ENCODE results near the gene OR2H2. TPM values are rescaled to one million over a fixed set of nuclear protein-coding genes. Genes with fewer than 3 reads are reported as not detected.

OR2H2 gene
- polyA plus RNA-seq, 1 experiment, result not detected

GRCh38 chr6:29553268-29554057, 31.5 kb upstream of the OR2H2 start:
- H3K4me3 ChIP-seq (ENCODE audit: low read depth, low read length), result no peak overlapping the region; the same call in 1 of the 2 replicates
- no peak for TF ChIP-seq CTCF (IDR thresholded peaks at IDR 0.05; ENCODE audit: low read depth, low read length)
- peaks cover 21% of the 10 kb centered on the region for H3K27me3 ChIP-seq (ENCODE audit: control insufficient read depth, insufficient read depth, low read length)
- H3K9me3 ChIP-seq (ENCODE audit: control insufficient read depth, insufficient read depth, low read length), result peaks cover 2% of the 10 kb centered on the region; the same call in 1 of the 2 replicates
- ChIA-PET POLR2A (no interaction called here), CTCF (interaction anchor here (0.5 to 1.7 kb wide), 3 partner anchors 76 to 1537 kb away, joined by 4 to 6 read pairs (median 4); no protein-coding TSS in a partner anchor)
- DNase-seq (ENCODE audit: low read depth, low spot score), result no peak
- H3K27ac ChIP-seq (ENCODE audit: low read depth, low read length), result no peak overlapping the region

- no peak overlapping the region for H3K4me3 ChIP-seq (ENCODE audit: low read depth, low read length)
- H3K27me3 ChIP-seq (ENCODE audit: control insufficient read depth, insufficient read depth, low read length), result peaks cover 21% of the 10 kb centered on the region
- H3K27ac ChIP-seq (ENCODE audit: low read depth, low read length), result no peak overlapping the region
- TF ChIP-seq CTCF (IDR thresholded peaks at IDR 0.05; ENCODE audit: low read depth, low read length), result no peak
- DNase-seq (ENCODE audit: low read depth, low spot score), result no peak
- H3K9me3 ChIP-seq (ENCODE audit: control insufficient read depth, insufficient read depth, low read length), result peaks cover 2% of the 10 kb centered on the region; the same call in 1 of the 2 replicates
- CTCF ChIA-PET, result interaction anchor here (1.0 to 2.7 kb wide), 2 partner anchors 96 to 99 kb away, joined by 3 to 7 read pairs; no protein-coding TSS in a partner anchor
- POLR2A ChIA-PET, result no interaction called here
Observed at GRCh38 chr6:29554764-29555163, 30.2 kb upstream of the OR2H2 start.

GRCh38 chr6:29557320-29557719, 27.6 kb upstream of the OR2H2 start:
- TF ChIP-seq CTCF (IDR thresholded peaks at IDR 0.05; ENCODE audit: low read depth, low read length), result no peak
- no peak overlapping the region for H3K27ac ChIP-seq (ENCODE audit: low read depth, low read length)
- H3K27me3 ChIP-seq (ENCODE audit: control insufficient read depth, insufficient read depth, low read length), result peaks cover 21% of the 10 kb centered on the region
- ChIA-PET POLR2A (no interaction called here), CTCF (interaction anchor here (2.7 kb wide), 1 partner anchor 96 kb away, joined by 7 read pairs; no protein-coding TSS in a partner anchor)
- H3K4me3 ChIP-seq (ENCODE audit: low read depth, low read length), result no peak overlapping the region
- peaks cover 2% of the 10 kb centered on the region; the same call in 1 of the 2 replicates for H3K9me3 ChIP-seq (ENCODE audit: control insufficient read depth, insufficient read depth, low read length)
- DNase-seq (ENCODE audit: low read depth, low spot score), result no peak

GRCh38 chr6:29558439-29559079, 26.4 kb upstream of the OR2H2 start:
- peaks cover 16% of the 10 kb centered on the region for H3K27me3 ChIP-seq (ENCODE audit: control insufficient read depth, insufficient read depth, low read length)
- no peak for DNase-seq (ENCODE audit: low read depth, low spot score)
- no peak overlapping the region for H3K27ac ChIP-seq (ENCODE audit: low read depth, low read length)
- ChIA-PET CTCF (interaction anchor here (1.6 kb wide), 1 partner anchor 31 kb away, joined by 5 read pairs; no protein-coding TSS in a partner anchor), POLR2A (no interaction called here)
- TF ChIP-seq CTCF (IDR thresholded peaks at IDR 0.05; ENCODE audit: low read depth, low read length), result no peak
- H3K9me3 ChIP-seq (ENCODE audit: control insufficient read depth, insufficient read depth, low read length), result no peaks in the 10 kb centered on the region; the same call in 1 of the 2 replicates
- H3K4me3 ChIP-seq (ENCODE audit: low read depth, low read length), result no peak overlapping the region

All from AG04450 (cell line).